ENCODE results near the gene FOXP2.

DNA sequence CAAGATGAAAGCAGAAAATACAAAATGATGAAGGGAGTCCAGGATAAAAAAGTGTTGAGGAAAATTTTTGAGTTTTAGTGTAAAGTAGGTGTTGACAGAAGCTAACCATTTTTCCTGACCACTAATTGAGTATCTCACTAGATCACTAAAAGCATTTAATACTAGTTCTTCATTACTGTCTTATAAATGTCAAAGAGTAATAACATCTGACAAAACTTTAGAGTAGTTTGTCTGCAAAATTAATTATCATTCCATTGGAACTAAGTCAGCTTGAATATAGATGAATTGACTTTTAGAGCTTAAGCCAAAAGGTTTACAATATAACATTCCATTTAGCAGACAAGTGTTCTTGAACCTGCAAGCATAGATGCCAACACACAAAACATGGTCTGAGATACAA lies 232.9 kb downstream of the FOXP2 start:
- TF ChIP-seq CTCF (IDR thresholded peaks at IDR 0.05; ENCODE audit: low read depth, low read length) (no peak), EZH2phosphoT487 (IDR thresholded peaks at IDR 0.05; ENCODE audit: low read depth) (no peak)
